ENCODE measurements around the gene CASKIN1.
"Not testable (repeated sequence)": the region's sequence is repeated elsewhere in the genome, so short reads cannot be mapped to it uniquely, and the experiment has no call there.

The CASKIN1 gene

DNA sequence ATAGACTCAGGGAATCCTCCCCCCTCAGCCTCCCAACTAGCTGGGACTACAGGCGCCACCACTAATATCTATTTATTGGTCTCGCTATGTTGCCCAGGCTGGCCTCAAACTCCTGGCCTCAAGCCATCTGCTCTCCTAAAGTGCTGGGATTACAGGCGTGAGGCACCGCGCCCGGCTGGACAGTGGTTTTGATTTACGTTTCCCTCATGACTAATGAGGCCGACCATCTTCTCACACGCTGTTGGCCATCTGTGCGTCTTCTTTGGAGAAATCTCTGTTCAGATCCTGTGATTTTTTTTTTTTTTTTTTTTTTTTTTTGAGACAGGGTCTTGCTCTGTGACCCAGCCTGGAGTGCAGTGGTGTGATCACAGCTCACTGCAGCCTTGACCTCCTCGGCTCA, 67.2 kb downstream of the CASKIN1 start:
- not testable (repeated sequence) for DNase-seq

DNA sequence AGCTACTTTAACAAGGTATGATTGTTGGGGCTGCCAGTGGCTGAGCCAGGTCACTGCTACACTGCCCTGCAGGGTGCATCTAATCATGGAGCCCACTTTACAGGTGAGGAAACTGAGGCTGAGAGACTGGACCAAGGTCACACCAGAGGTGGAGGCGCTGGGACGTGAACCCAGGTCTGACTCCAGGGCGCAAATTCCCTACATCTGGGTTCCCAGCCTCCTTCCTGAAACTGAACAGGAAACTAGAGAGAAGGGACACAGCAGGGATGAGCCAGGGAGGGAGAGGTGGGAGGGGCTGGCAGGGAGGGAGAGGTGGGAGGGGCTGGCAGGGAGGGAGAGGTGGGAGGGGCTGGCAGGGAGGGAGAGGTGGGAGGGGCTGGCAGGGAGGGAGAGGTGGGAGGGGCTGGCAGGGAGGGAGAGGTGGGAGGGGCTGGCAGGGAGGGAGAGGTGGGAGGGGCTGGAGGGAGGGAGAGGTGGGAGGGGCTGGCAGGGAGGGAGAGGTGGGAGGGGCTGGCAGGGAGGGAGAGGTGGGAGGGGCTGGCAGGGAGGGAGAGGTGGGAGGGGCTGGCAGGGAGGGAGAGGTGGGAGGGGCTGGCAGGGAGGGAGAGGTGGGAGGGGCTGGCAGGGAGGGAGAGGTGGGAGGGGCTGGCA, 68.7 kb downstream of the CASKIN1 start:
- DNase-seq = not testable (repeated sequence)
